ENCODE data around the gene CDK15. TPM values are rescaled to one million over a fixed set of nuclear protein-coding genes. Genes with fewer than 3 reads are reported as not detected.

CDK15 gene
- total and polyA plus RNA-seq, 10 donors: 0.02 to 0.64 (median 0.16) TPM; not detected in 6

- no peak for DNase-seq
- Histone ChIP-seq H3K36me3 (no peaks in the 10 kb centered on the region), H3K27ac (no peak overlapping the region), H3K27me3 (replicated peaks in 1 of 7) (peaks cover 0 to 13% (median 0%) of the 10 kb centered on the region in 7 donors), H3K4me1 (no peaks in the 10 kb centered on the region), H3K4me3 (no peak overlapping the region), H3K9me3 (no peaks in the 10 kb centered on the region)
- intact Hi-C loops (cut with DNase I; ENCODE audit: low total_unique reads): no loop called here
- no peak for TF ChIP-seq POLR2AphosphoS5 (IDR thresholded peaks at IDR 0.05)
- no peak for TF ChIP-seq POLR2A (IDR thresholded peaks at IDR 0.05)
- TF ChIP-seq CTCF (IDR thresholded peaks at IDR 0.05 in 8 of 11, conservative IDR thresholded peaks at IDR 0.05 in 3 of 11): no peak
These were observed 41.1 kb downstream of the CDK15 start for GRCh38 chr2:201847481-201847880.

- H3K36me3 ChIP-seq: no peaks in the 10 kb centered on the region
- H3K27me3 ChIP-seq (replicated peaks in 1 of 7): peaks cover 0 to 20% (median 0%) of the 10 kb centered on the region in 7 donors
- H3K4me1 ChIP-seq: no peaks in the 10 kb centered on the region
- H3K9me3 ChIP-seq: no peaks in the 10 kb centered on the region
- no peak overlapping the region for H3K4me3 ChIP-seq
- DNase-seq: no peak
- TF ChIP-seq CTCF (IDR thresholded peaks at IDR 0.05 in 8 of 11, conservative IDR thresholded peaks at IDR 0.05 in 3 of 11): no peak
- H3K27ac ChIP-seq: no peak overlapping the region
- intact Hi-C loops (cut with DNase I; ENCODE audit: low total_unique reads): no loop called here
These were observed 46.1 kb downstream of the CDK15 start for GRCh38 chr2:201852462-201852861.

- Histone ChIP-seq H3K27me3 (replicated peaks in 1 of 7) (peaks cover 0 to 25% (median 0%) of the 10 kb centered on the region in 7 donors), H3K36me3 (no peaks in the 10 kb centered on the region), H3K4me1 (no peaks in the 10 kb centered on the region), H3K4me3 (no peak overlapping the region), H3K9me3 (no peaks in the 10 kb centered on the region), H3K27ac (no peak overlapping the region)
- 71 to 78% (median 76%) methylated on average over 1 of the region's 1 CpG for WGBS, 5 donors
- intact Hi-C loops (cut with DNase I; ENCODE audit: low total_unique reads): no loop called here
- no peak for TF ChIP-seq POLR2A (IDR thresholded peaks at IDR 0.05)
- TF ChIP-seq POLR2AphosphoS5 (IDR thresholded peaks at IDR 0.05): no peak
- TF ChIP-seq CTCF (IDR thresholded peaks at IDR 0.05 in 8 of 11, conservative IDR thresholded peaks at IDR 0.05 in 3 of 11): no peak
- no peak for DNase-seq
These were observed 46.6 kb downstream of the CDK15 start for GRCh38 chr2:201852878-201853415.

- Histone ChIP-seq H3K9me3 (no peaks in the 10 kb centered on the region), H3K27me3 (replicated peaks in 1 of 7) (peaks cover 0 to 37% (median 9%) of the 10 kb centered on the region in 7 donors), H3K36me3 (no peaks in the 10 kb centered on the region), H3K4me1 (peaks cover 0 to 9% (median 2%) of the 10 kb centered on the region in 6 donors), H3K4me3 (no peak overlapping the region), H3K27ac (no peak overlapping the region)
- 76 to 89% (median 82%) methylated on average over 4 of the region's 4 CpGs for WGBS, 5 donors
- no peak for DNase-seq
- intact Hi-C loops (cut with DNase I; ENCODE audit: low total_unique reads): no loop called here
- TF ChIP-seq POLR2A (IDR thresholded peaks at IDR 0.05): no peak
- no peak for TF ChIP-seq CTCF (IDR thresholded peaks at IDR 0.05 in 8 of 11, conservative IDR thresholded peaks at IDR 0.05 in 3 of 11)
- TF ChIP-seq POLR2AphosphoS5 (IDR thresholded peaks at IDR 0.05): no peak
These were observed 48.0 kb downstream of the CDK15 start for GRCh38 chr2:201854221-201854801.
